GM12873 (cell line): ENCODE results near the gene PCDH9.

Source experiments
- CTCF ChIP-seq: IDR thresholded peaks from 2 replicates; pipeline ENCODE4 v1.5.1; 2012; ENCODE audit warnings: low read depth, mild to moderate bottlenecking, moderate library complexity, low read length, control low read depth; ENCODE audit not compliant: insufficient read depth; ENCODE audit errors: missing control alignments

Gene PCDH9

GRCh38 chr13:66803808-66804456 is 426.2 kb downstream of the PCDH9 start:
- no peak for TF ChIP-seq CTCF

- TF ChIP-seq CTCF: no peak
Measured at GRCh38 chr13:66803013-66803807, 426.9 kb downstream of the PCDH9 start.

- TF ChIP-seq CTCF: no peak
Measured at GRCh38 chr13:66795636-66796035, 434.5 kb downstream of the PCDH9 start.

GRCh38 chr13:66794340-66795031 is 435.6 kb downstream of the PCDH9 start:
- TF ChIP-seq CTCF: no peak

- no peak for TF ChIP-seq CTCF
Measured at GRCh38 chr13:66790861-66791260, 439.3 kb downstream of the PCDH9 start.

GRCh38 chr13:66781241-66781640 is 448.9 kb downstream of the PCDH9 start:
- no peak for TF ChIP-seq CTCF

- TF ChIP-seq CTCF: no peak
Measured at GRCh38 chr13:66780814-66781213, 449.3 kb downstream of the PCDH9 start.
